Measurements from ENCODE around the gene GTF2F2.

GTF2F2 gene

GRCh38 chr13:45122941-45123340 lies 2.6 kb downstream of the GTF2F2 start:
- no peak for DNase-seq (ENCODE audit: low read depth in 2 of 2)

DNA sequence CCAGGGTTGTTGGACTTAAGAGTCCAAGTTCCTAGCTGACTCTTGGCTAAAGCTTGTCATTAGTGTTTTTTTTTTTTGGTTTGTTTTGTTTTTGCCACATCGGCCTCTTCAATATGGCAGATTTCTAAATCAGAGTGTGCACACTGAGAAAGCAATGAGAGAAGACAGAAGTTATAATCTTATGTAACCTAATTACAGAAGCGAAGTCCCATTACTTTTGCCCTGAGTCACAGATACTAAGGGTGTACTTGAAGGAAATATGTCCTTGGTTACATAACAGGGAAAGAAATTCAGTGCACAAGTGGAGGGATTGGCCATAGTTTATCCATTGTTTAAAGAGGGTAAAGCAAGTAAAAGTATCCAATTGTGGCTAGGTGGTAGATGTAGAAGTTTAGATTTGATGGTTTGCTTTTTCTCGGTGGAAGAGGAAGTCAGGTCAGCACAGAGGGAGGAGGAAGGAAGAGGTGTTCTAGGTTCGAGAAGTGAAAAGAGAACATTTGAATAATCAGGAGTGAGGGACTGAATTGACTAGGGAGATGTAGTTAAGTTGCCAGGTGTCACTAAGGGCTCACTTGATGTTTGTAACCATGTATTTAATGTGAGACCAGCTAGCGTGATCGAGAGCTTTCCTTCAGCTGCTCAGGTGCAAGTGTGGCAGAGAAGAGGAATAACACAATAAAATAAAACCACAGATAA lies 12.2 kb downstream of the GTF2F2 start:
- no peak for DNase-seq (ENCODE audit: low read depth in 2 of 2)

- DNase-seq (ENCODE audit: low read depth in 2 of 2), result no peak
Measured at GRCh38 chr13:45133396-45134118, 13.2 kb downstream of the GTF2F2 start.

DNA sequence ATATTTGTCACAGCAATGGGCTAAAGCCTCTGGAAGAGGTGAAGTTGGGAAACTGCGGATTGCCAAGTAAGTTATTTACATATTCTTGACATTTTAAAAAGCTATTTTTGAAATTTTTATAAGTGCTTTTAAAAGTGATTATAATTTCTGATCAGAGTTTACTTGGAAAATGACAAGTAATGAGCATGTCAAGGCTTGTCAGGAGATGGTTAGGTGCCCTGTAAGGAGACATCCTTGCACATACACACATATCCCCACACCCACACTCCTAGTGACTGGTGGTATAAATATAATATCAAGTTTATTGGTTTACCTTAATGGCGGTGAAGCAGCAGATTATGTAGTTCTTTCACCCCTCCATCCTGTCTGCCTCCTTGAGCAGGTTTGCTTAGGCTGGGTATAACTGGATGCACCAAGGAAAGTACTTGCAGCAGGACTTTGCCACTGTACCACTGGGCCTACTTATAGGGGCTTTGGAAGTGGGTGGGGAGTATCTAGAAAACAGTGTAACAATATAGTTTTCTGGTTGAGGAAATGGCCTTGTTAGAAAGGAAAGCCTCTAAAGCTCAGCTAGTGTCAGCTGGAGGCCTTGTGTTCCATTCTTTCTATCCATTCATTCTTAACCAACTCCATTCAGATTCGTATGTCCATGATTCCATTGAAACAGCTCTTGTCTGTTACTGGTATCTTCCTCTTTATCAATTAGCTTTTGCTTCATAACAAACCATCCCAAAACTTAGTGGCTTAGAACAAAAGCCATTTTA lies 16.6 kb downstream of the GTF2F2 start:
- DNase-seq (ENCODE audit: low read depth in 2 of 2), result no peak

GRCh38 chr13:45137526-45137925 lies 17.2 kb downstream of the GTF2F2 start:
- no peak for DNase-seq (ENCODE audit: low read depth in 2 of 2)

GRCh38 chr13:45138282-45138681 lies 18.0 kb downstream of the GTF2F2 start:
- no peak for DNase-seq (ENCODE audit: low read depth in 2 of 2)

- no peak for DNase-seq (ENCODE audit: low read depth in 2 of 2)
Measured at GRCh38 chr13:45141369-45141768, 21.1 kb downstream of the GTF2F2 start.

DNA sequence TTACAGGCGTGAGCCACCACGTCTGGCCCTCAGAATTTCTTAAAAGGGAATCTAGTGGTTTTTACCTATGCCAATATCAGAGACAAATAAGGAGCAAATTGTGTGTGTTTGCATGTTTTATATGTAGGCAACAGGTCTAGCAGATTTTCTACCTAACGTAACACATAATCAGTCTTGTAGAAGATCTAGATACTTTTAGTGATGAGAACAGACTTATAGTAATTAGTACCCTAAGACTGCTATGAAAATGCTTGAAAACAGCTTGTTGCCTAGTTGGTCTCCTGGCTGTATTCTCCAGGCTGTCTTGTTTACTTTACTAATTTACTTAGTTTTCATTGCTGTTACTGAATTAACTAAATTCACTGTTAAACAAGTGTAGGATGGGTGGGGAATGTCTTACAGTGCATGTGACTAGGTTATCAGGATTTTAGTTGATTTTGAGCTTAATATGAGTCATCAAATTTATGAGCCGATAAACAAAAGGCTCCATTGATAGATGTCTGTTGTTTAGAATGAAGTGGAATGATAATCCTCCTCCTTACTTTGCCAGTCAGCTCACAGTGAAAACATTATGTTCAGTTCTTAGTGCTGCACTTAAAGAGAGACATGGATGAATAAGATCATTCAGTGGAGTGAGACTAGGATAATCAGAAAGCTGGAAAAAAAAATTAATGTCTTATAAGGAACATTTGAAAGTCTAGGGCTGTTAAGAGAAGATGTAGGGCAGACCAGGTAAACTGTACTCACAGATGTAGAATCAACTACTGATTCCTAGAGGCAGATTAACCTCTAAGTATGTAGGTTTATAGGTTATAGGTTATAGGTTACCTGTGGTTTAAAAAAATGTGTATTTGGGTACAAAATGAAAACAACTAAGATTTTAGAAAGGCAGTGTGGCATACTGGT lies 22.4 kb downstream of the GTF2F2 start:
- no peak for DNase-seq (ENCODE audit: low read depth in 2 of 2)

DNA sequence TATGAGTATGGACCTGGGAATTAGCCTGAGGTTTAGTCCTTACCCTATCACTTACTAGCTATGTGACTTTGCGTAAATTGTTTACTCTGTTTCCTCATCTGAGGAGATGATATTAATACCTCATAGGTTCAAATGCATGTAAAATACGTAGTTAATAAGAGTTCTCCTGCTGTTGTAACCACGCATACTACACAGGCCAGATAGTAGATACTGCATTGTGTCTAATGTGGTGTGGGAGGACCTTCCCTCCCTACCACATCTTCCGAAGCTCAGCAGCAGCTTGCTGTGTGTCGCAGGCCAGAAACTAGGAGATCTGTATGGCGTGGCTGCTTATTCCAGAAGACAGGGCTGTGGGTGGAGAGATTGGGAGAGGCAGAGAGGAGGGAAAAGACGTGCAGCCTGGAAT lies 23.0 kb downstream of the GTF2F2 start:
- DNase-seq (ENCODE audit: low read depth in 2 of 2), result no peak

DNA sequence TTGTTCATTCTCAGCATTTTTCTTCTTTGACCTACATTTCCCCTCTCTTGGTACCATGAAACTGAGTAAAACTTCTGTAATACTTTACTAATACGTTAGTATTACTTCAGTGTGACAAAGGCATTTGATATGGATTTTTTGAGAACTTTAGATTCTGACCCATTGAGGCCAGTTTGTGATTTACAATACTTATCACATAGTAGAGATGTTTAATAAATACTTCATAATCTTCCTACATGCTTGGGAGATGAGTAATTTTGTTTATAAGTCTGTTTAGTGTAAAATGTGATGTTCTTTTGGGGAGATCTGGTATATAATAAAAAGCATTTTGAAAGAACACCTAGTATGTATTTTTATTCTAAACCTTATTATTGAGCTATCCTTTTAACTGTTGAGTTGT lies 29.7 kb downstream of the GTF2F2 start:
- DNase-seq (ENCODE audit: low read depth in 2 of 2), result no peak

GRCh38 chr13:45156565-45157361 lies 36.5 kb downstream of the GTF2F2 start:
- no peak for DNase-seq (ENCODE audit: low read depth in 2 of 2)

DNA sequence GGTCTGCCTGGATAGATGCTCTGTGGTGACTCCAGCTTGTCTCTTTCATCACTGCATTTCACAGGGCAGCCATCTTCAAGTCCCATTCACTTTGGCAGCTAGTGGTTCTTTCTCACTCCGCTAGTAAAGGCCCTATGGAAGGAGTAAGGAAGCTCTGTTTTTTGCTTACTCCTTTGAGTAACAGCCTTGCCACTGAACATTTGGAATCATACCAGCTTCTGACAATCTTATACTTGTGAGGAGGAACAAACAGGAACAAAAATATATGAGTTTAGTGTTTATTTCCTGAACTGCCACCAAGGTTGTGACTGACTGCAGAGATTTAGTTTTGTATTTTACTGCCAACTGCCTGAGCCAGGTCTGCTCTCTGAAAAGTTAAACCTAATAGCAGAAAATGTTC lies 41.9 kb downstream of the GTF2F2 start:
- DNase-seq (ENCODE audit: low read depth in 2 of 2), result no peak

- no peak for DNase-seq (ENCODE audit: low read depth in 2 of 2)
Measured at GRCh38 chr13:45162821-45163220, 42.5 kb downstream of the GTF2F2 start.

- no peak for DNase-seq (ENCODE audit: low read depth in 2 of 2)
Measured at GRCh38 chr13:45166858-45167257, 46.5 kb downstream of the GTF2F2 start.

GRCh38 chr13:45167611-45168554 lies 47.6 kb downstream of the GTF2F2 start:
- no peak for DNase-seq (ENCODE audit: low read depth in 2 of 2)

- no peak for DNase-seq (ENCODE audit: low read depth in 2 of 2)
Measured at GRCh38 chr13:45168555-45168930, 48.2 kb downstream of the GTF2F2 start.

DNA sequence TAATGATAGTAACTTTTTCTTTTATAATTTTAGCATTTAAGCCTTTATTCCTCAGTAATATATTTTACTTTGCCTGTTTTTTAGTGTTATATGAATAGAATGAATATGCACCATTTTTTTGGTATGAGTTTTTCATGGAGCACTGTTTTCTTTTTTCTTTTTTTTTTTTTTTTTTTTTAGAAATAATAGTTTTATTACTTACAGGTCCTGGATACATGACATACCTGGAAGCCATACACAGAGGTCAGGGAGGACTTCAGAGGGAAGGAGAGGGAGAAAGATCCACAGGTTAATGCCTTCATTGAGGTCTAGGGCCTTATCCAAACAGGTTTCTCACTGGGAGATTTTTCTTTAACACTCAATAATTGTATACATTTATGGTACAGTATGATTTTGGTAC lies 54.2 kb downstream of the GTF2F2 start:
- DNase-seq (ENCODE audit: low read depth in 2 of 2), result no peak

DNA sequence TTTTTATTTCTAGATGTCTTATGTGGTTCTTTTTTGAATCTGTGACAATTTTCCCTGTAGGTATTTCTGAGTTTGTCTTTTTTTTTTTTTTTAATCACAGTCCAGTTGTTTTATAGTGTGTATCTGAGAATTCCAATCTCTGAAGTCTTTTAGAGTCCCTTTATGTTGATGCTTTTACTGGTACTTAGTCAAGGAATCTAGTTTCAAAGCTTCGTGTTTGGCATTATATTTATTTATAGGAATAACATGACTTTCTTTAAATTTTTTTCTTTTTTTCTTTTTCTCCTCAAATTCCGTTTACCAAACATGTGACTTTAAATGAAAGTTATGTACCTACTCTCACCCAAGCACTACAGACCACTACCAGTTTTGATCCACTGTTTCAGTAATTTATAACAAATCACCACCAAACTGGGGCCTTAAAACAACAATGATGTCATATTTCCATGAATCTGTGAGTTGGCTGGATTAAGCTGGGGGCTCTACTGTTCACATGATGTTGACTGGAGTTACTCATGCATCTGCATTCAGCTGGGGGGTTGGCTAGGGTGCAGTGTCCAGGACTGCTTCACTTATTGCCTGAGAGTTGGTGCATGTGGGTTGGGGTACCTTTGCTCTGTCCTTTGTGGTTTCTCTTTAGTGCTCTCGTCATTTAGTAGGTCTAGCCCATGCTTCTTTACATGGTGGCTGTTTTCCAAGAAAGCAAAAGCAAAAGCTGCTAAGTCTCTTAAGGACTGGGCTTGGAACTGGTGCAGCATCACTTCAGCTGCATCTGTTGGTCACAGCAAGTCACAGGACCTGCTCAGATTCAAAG lies 58.2 kb downstream of the GTF2F2 start:
- DNase-seq (ENCODE audit: low read depth in 2 of 2), result no peak

DNA sequence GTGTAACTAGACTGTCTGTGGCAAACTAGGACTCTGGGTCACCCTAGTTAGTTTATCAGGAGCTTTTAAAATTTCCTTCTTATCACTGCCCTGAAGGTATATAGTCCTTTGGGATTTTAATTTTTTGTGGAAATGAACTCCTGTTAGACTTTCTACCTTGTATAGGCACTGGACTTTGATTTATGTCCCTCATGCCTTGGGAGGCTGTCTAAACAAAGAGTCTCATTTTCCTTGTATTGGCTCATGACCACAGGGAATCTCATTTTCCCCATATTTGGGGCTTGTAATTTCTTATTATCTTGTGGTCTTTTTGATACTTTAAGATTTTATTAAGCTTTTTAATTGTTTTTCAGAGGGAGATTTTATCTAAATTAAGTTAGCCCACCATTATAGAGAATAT lies 59.1 kb downstream of the GTF2F2 start:
- no peak for DNase-seq (ENCODE audit: low read depth in 2 of 2)

Measured in stimulated activated CD8-positive, alpha-beta memory T cell treated with anti-CD3 and anti-CD28 coated beads, Interleukin-15, amount 100 ng/mL, for 4 hours (primary cell).